Measurements from ENCODE around the gene PAQR4. TPM values are rescaled to one million over a fixed set of nuclear protein-coding genes. Genes with fewer than 3 reads are reported as not detected.

Gene PAQR4
- total and polyA plus RNA-seq, 2 of the 13 experiments (the other 11 are each of a cell fraction or from before 2014, with no cell fraction given): 15.9 to 24.8 TPM

GRCh38 chr16:2980227-2981176 is 11.4 kb downstream of the PAQR4 start, which contains the start of gene PKMYT1 (continued):
- TF ChIP-seq, protein P1, sequence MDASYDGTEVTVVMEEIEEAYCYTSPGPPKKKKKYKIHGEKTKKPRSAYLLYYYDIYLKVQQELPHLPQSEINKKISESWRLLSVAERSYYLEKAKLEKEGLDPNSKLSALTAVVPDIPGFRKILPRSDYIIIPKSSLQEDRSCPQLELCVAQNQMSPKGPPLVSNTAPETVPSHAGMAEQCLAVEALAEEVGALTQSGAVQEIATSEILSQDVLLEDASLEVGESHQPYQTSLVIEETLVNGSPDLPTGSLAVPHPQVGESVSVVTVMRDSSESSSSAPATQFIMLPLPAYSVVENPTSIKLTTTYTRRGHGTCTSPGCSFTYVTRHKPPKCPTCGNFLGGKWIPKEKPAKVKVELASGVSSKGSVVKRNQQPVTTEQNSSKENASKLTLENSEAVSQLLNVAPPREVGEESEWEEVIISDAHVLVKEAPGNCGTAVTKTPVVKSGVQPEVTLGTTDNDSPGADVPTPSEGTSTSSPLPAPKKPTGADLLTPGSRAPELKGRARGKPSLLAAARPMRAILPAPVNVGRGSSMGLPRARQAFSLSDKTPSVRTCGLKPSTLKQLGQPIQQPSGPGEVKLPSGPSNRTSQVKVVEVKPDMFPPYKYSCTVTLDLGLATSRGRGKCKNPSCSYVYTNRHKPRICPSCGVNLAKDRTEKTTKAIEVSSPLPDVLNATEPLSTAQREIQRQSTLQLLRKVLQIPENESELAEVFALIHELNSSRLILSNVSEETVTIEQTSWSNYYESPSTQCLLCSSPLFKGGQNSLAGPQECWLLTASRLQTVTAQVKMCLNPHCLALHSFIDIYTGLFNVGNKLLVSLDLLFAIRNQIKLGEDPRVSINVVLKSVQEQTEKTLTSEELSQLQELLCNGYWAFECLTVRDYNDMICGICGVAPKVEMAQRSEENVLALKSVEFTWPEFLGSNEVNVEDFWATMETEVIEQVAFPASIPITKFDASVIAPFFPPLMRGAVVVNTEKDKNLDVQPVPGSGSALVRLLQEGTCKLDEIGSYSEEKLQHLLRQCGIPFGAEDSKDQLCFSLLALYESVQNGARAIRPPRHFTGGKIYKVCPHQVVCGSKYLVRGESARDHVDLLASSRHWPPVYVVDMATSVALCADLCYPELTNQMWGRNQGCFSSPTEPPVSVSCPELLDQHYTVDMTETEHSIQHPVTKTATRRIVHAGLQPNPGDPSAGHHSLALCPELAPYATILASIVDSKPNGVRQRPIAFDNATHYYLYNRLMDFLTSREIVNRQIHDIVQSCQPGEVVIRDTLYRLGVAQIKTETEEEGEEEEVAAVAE (CRISPR knock-in tag; IDR thresholded peaks at IDR 0.05; ENCODE audit: borderline replicate concordance): 0 out of 2 replicates have a peak, but pooled peaks have one; percentile 31
- no peak for TF ChIP-seq ZNF121 (CRISPR knock-in tag; IDR thresholded peaks at IDR 0.05)
- TF ChIP-seq TGIF2 (CRISPR knock-in tag; IDR thresholded peaks at IDR 0.05): no peak
- TF ChIP-seq ZKSCAN1 (IDR thresholded peaks at IDR 0.05; ENCODE audit: low read length): no peak
- no peak; the same call in 1 of the 2 replicates for TF ChIP-seq KAT7 (CRISPR knock-in tag; IDR thresholded peaks at IDR 0.05; ENCODE audit: borderline replicate concordance)
- TF ChIP-seq ZNF407 (CRISPR knock-in tag; IDR thresholded peaks at IDR 0.05; ENCODE audit: not compliant biosample characterization): no peak
- no peak for TF ChIP-seq ZNF841 (CRISPR knock-in tag; IDR thresholded peaks at IDR 0.05; ENCODE audit: borderline replicate concordance)
- TF ChIP-seq, protein P2, sequence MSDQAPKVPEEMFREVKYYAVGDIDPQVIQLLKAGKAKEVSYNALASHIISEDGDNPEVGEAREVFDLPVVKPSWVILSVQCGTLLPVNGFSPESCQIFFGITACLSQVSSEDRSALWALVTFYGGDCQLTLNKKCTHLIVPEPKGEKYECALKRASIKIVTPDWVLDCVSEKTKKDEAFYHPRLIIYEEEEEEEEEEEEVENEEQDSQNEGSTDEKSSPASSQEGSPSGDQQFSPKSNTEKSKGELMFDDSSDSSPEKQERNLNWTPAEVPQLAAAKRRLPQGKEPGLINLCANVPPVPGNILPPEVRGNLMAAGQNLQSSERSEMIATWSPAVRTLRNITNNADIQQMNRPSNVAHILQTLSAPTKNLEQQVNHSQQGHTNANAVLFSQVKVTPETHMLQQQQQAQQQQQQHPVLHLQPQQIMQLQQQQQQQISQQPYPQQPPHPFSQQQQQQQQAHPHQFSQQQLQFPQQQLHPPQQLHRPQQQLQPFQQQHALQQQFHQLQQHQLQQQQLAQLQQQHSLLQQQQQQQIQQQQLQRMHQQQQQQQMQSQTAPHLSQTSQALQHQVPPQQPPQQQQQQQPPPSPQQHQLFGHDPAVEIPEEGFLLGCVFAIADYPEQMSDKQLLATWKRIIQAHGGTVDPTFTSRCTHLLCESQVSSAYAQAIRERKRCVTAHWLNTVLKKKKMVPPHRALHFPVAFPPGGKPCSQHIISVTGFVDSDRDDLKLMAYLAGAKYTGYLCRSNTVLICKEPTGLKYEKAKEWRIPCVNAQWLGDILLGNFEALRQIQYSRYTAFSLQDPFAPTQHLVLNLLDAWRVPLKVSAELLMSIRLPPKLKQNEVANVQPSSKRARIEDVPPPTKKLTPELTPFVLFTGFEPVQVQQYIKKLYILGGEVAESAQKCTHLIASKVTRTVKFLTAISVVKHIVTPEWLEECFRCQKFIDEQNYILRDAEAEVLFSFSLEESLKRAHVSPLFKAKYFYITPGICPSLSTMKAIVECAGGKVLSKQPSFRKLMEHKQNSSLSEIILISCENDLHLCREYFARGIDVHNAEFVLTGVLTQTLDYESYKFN (CRISPR knock-in tag; conservative IDR thresholded peaks at IDR 0.05): 0 out of 2 replicates have a peak, but pooled peaks have one; percentile 20
- no peak for TF ChIP-seq ZNF468 (CRISPR knock-in tag; IDR thresholded peaks at IDR 0.05)
- peak; percentile 44; the same call in 1 of the 2 replicates for TF ChIP-seq ZNF143 (CRISPR knock-in tag; IDR thresholded peaks at IDR 0.05)
- no peak for TF ChIP-seq ZIK1 (CRISPR knock-in tag; IDR thresholded peaks at IDR 0.05; ENCODE audit: borderline replicate concordance, low read depth)
